BLaER1 treated with 17β-estradiol and CSF1 and Interleukin-3, amounts not matched to agents 10 nM and 100 nM (cell line): Measurements from ENCODE around the gene NES.

Experiments used
- H3K27ac ChIP-seq, 11 experiments: shearing (Covaris generic); formaldehyde crosslinking; 2 replicates each; pipeline ENCODE4 v1.8.1; 2022
- H3K27me3 ChIP-seq, 11 experiments: shearing (Covaris generic); formaldehyde crosslinking; 2 replicates each; pipeline ENCODE4 v1.8.1; 2022
- H3K36me3 ChIP-seq, 11 experiments: shearing (Covaris generic); formaldehyde crosslinking; 2 replicates each; pipeline ENCODE4 v1.8.1; 2022
- H3K4me1 ChIP-seq, 10 experiments: shearing (Covaris generic); formaldehyde crosslinking; 2 replicates each; pipeline ENCODE4 v1.8.1; 2022
- H3K4me2 ChIP-seq, 11 experiments: shearing (Covaris generic); formaldehyde crosslinking; 2 replicates each; pipeline ENCODE4 v1.8.1; 2022
- H3K4me3 ChIP-seq, 10 experiments: shearing (Covaris generic); formaldehyde crosslinking; 2 replicates each; pipeline ENCODE4 v1.8.1; 2022
- H3K9ac ChIP-seq, 11 experiments: shearing (Covaris generic); formaldehyde crosslinking; 2 replicates each; pipeline ENCODE4 v1.8.1; 2022
- H3K9me3 ChIP-seq, 11 experiments: shearing (Covaris generic); formaldehyde crosslinking; replicated peaks in 1 of 11; 2 replicates each; pipeline ENCODE4 v1.8.1; 2022
- H4K20me1 ChIP-seq, 11 experiments: shearing (Covaris generic); formaldehyde crosslinking; 2 replicates each; pipeline ENCODE4 v1.8.1; 2022
- Cebpa-rat ChIP-seq, 11 experiments: shearing (Covaris generic); IDR thresholded peaks; 2 replicates each; pipeline ENCODE4 v1.8.1; 2022

NES gene

GRCh38 chr1:156652992-156653355 is 24.2 kb downstream of the NES start:
- Histone ChIP-seq H3K27ac (no peak overlapping the region), H3K4me2 (no peak overlapping the region), H3K9ac (no peak overlapping the region), H3K36me3 (no peaks in the 10 kb centered on the region), H3K4me1 (peaks cover 15 to 22% (median 20%) of the 10 kb centered on the region in 10 experiments), H4K20me1 (peaks cover 0 to 76% (median 22%) of the 10 kb centered on the region in 11 experiments; a peak in 15 of 22 replicates), H3K4me3 (no peak overlapping the region), H3K27me3 (peaks cover 94 to 100% (median 100%) of the 10 kb centered on the region in 11 experiments), H3K9me3 (no peaks in the 10 kb centered on the region; a peak in 1 of 22 replicates)
- no peak for TF ChIP-seq Cebpa-rat (IDR thresholded peaks at IDR 0.05)

- TF ChIP-seq Cebpa-rat (IDR thresholded peaks at IDR 0.05), result no peak
- H3K9ac ChIP-seq, result no peak overlapping the region
- H3K4me2 ChIP-seq, result no peak overlapping the region; a peak in 1 of 22 replicates
- no peaks in the 10 kb centered on the region for H3K36me3 ChIP-seq
- peaks cover 9 to 17% (median 14%) of the 10 kb centered on the region in 10 experiments for H3K4me1 ChIP-seq
- no peak overlapping the region for H3K27ac ChIP-seq
- H3K4me3 ChIP-seq, result no peak overlapping the region
- H3K9me3 ChIP-seq, result no peaks in the 10 kb centered on the region; a peak in 1 of 22 replicates
- peaks cover 0 to 82% (median 26%) of the 10 kb centered on the region in 11 experiments; a peak in 15 of 22 replicates for H4K20me1 ChIP-seq
- H3K27me3 ChIP-seq, result peaks cover 100% of the 10 kb centered on the region in 11 experiments
Observed at GRCh38 chr1:156652131-156652991, 24.8 kb downstream of the NES start.

GRCh38 chr1:156648951-156649350 is 28.3 kb downstream of the NES start:
- no peak for TF ChIP-seq Cebpa-rat (IDR thresholded peaks at IDR 0.05)
- H3K27me3 ChIP-seq, result peaks cover 88 to 100% (median 99%) of the 10 kb centered on the region in 11 experiments

GRCh38 chr1:156648496-156648895 is 28.7 kb downstream of the NES start:
- Histone ChIP-seq H3K9ac (no peak overlapping the region), H3K9me3 (no peaks in the 10 kb centered on the region; a peak in 1 of 22 replicates), H4K20me1 (peaks cover 0 to 47% (median 11%) of the 10 kb centered on the region in 11 experiments; a peak in 11 of 22 replicates), H3K27me3 (peaks cover 83 to 100% (median 99%) of the 10 kb centered on the region in 11 experiments), H3K27ac (no peak overlapping the region), H3K4me1 (peaks cover 9 to 16% (median 11%) of the 10 kb centered on the region in 10 experiments), H3K4me2 (no peak overlapping the region), H3K36me3 (no peaks in the 10 kb centered on the region), H3K4me3 (no peak overlapping the region)
- no peak for TF ChIP-seq Cebpa-rat (IDR thresholded peaks at IDR 0.05)

More at GRCh38 chr1:156648951-156649350, 28.3 kb downstream of the NES start:
- Histone ChIP-seq H3K9ac (no peak overlapping the region), H3K4me2 (no peak overlapping the region), H3K4me1 (peaks cover 4 to 12% (median 7%) of the 10 kb centered on the region in 10 experiments), H4K20me1 (peaks cover 0 to 49% (median 11%) of the 10 kb centered on the region in 11 experiments; a peak in 11 of 22 replicates), H3K9me3 (no peaks in the 10 kb centered on the region; a peak in 1 of 22 replicates), H3K36me3 (no peaks in the 10 kb centered on the region), H3K27ac (no peak overlapping the region), H3K4me3 (no peak overlapping the region)

GRCh38 chr1:156647351-156647750 is 29.9 kb downstream of the NES start:
- Histone ChIP-seq H4K20me1 (peaks cover 0 to 46% (median 11%) of the 10 kb centered on the region in 11 experiments; a peak in 11 of 22 replicates), H3K36me3 (no peaks in the 10 kb centered on the region), H3K9me3 (no peaks in the 10 kb centered on the region; a peak in 1 of 22 replicates), H3K27ac (no peak overlapping the region), H3K4me2 (no peak overlapping the region), H3K4me1 (peaks cover 16 to 27% (median 23%) of the 10 kb centered on the region in 10 experiments), H3K27me3 (peaks cover 81 to 100% (median 99%) of the 10 kb centered on the region in 11 experiments), H3K9ac (no peak overlapping the region), H3K4me3 (no peak overlapping the region)
- no peak for TF ChIP-seq Cebpa-rat (IDR thresholded peaks at IDR 0.05)

GRCh38 chr1:156646738-156647211 is 30.4 kb downstream of the NES start:
- Histone ChIP-seq H4K20me1 (peaks cover 0 to 45% (median 14%) of the 10 kb centered on the region in 11 experiments; a peak in 11 of 22 replicates), H3K27ac (no peak overlapping the region), H3K4me2 (no peak overlapping the region), H3K27me3 (peaks cover 81 to 100% (median 99%) of the 10 kb centered on the region in 11 experiments), H3K36me3 (no peaks in the 10 kb centered on the region), H3K9me3 (no peaks in the 10 kb centered on the region), H3K4me1 (peaks cover 16 to 31% (median 27%) of the 10 kb centered on the region in 10 experiments), H3K9ac (no peak overlapping the region), H3K4me3 (no peak overlapping the region)
- TF ChIP-seq Cebpa-rat (IDR thresholded peaks at IDR 0.05), result no peak

GRCh38 chr1:156645666-156646065 is 31.5 kb downstream of the NES start:
- H3K4me3 ChIP-seq, result no peak overlapping the region
- H3K9ac ChIP-seq, result no peak overlapping the region
- no peak overlapping the region for H3K4me2 ChIP-seq
- H3K36me3 ChIP-seq, result no peaks in the 10 kb centered on the region
- H3K27me3 ChIP-seq, result peaks cover 81 to 100% (median 99%) of the 10 kb centered on the region in 11 experiments
- no peak for TF ChIP-seq Cebpa-rat (IDR thresholded peaks at IDR 0.05)
- H3K4me1 ChIP-seq, result peaks cover 16 to 36% (median 33%) of the 10 kb centered on the region in 10 experiments
- no peaks in the 10 kb centered on the region for H3K9me3 ChIP-seq
- peaks cover 0 to 48% (median 14%) of the 10 kb centered on the region in 11 experiments; a peak in 12 of 22 replicates for H4K20me1 ChIP-seq
- H3K27ac ChIP-seq, result no peak overlapping the region

- H3K36me3 ChIP-seq, result no peaks in the 10 kb centered on the region
- H3K4me1 ChIP-seq, result peaks cover 16 to 36% (median 33%) of the 10 kb centered on the region in 10 experiments
- TF ChIP-seq Cebpa-rat (IDR thresholded peaks at IDR 0.05), result no peak
- no peak overlapping the region for H3K27ac ChIP-seq
- H3K9ac ChIP-seq, result no peak overlapping the region
- H3K27me3 ChIP-seq, result peaks cover 81 to 100% (median 99%) of the 10 kb centered on the region in 11 experiments
- no peak overlapping the region for H3K4me2 ChIP-seq
- H3K9me3 ChIP-seq, result no peaks in the 10 kb centered on the region
- no peak overlapping the region for H3K4me3 ChIP-seq
- H4K20me1 ChIP-seq, result peaks cover 0 to 54% (median 14%) of the 10 kb centered on the region in 11 experiments; a peak in 12 of 22 replicates
Observed at GRCh38 chr1:156645056-156645455, 32.2 kb downstream of the NES start.

GRCh38 chr1:156644640-156645039 is 32.6 kb downstream of the NES start:
- H3K4me2 ChIP-seq, result peak overlapping the region in 10 of 11 experiments; percentile 51 to 91 (median 78); a peak in 17 of 22 replicates
- TF ChIP-seq Cebpa-rat (IDR thresholded peaks at IDR 0.05), result no peak
- H3K4me3 ChIP-seq, result no peak overlapping the region
- H3K27ac ChIP-seq, result no peak overlapping the region
- peaks cover 16 to 36% (median 33%) of the 10 kb centered on the region in 10 experiments for H3K4me1 ChIP-seq
- no peaks in the 10 kb centered on the region for H3K9me3 ChIP-seq
- H3K9ac ChIP-seq, result no peak overlapping the region
- no peaks in the 10 kb centered on the region for H3K36me3 ChIP-seq
- H3K27me3 ChIP-seq, result peaks cover 81 to 100% (median 99%) of the 10 kb centered on the region in 11 experiments
- H4K20me1 ChIP-seq, result peaks cover 0 to 57% (median 14%) of the 10 kb centered on the region in 11 experiments; a peak in 12 of 22 replicates
